SK-N-MC (cell line): ENCODE data around the gene PRKCB.

Experiments used
- DNase-seq: peaks from one replicate; pipeline ENCODE4 v3.0.0-alpha.2; 2011; ENCODE audit warnings: low read depth, low spot score
- H3K27ac ChIP-seq: fragments of 200-600 bp; sonication (generic); 2 replicates; pipeline ENCODE4 v1.5.1; 2016; ENCODE audit warnings: mixed run types
- H3K36me3 ChIP-seq: fragments of 200-600 bp; sonication (generic); 2 replicates; pipeline ENCODE4 v1.6.1; 2017; ENCODE audit warnings: antibody characterized with exemption, low read length, mixed read lengths; ENCODE audit not compliant: insufficient read depth
- H3K4me3 ChIP-seq: fragments of 200-600 bp; sonication (generic); 2 replicates; pipeline ENCODE4 v1.5.1; 2016
- H3K9ac ChIP-seq: fragments of 200-600 bp; sonication (generic); 2 replicates; pipeline ENCODE4 v1.8.0; 2017; ENCODE audit warnings: mixed run types, mixed read lengths; ENCODE audit not compliant: insufficient read length
- H3K9me3 ChIP-seq: fragments of 200-600 bp; sonication (generic); 2 replicates; pipeline ENCODE4 v1.6.1; 2017; ENCODE audit warnings: low read depth, mild to moderate bottlenecking, antibody characterized with exemption, low read length, moderate library complexity, mixed read lengths
- EZH2 ChIP-seq: fragments of 200-600 bp; sonication (generic); IDR thresholded peaks from one replicate; pipeline ENCODE4 v1.6.1; 2017; ENCODE audit warnings: antibody characterized with exemption
- FOXP2 ChIP-seq: optimal IDR thresholded peaks from 2 replicates; pipeline ENCODE3; 2011; ENCODE audit warnings: mild to moderate bottlenecking, moderate library complexity; ENCODE audit not compliant: insufficient read depth; ENCODE audit errors: extremely low read length, control extremely low read depth
- POLR2AphosphoS5 ChIP-seq: IDR thresholded peaks from 2 replicates; pipeline ENCODE4 v1.6.1; 2012; ENCODE audit warnings: mild to moderate bottlenecking, low read depth, low read length, borderline replicate concordance

Gene PRKCB

GRCh38 chr16:24208710-24209109 is 372.9 kb downstream of the PRKCB start:
- Histone ChIP-seq H3K4me3 (no peak overlapping the region), H3K36me3 (peaks cover 14% of the 10 kb centered on the region), H3K9ac (no peak overlapping the region), H3K27ac (no peak overlapping the region), H3K9me3 (no peaks in the 10 kb centered on the region)
- TF ChIP-seq POLR2AphosphoS5, result no peak
- no peak for TF ChIP-seq FOXP2
- TF ChIP-seq EZH2, result no peak
- no peak for DNase-seq

GRCh38 chr16:24214992-24215391 is 379.2 kb downstream of the PRKCB start:
- DNase-seq, result no peak
- Histone ChIP-seq H3K9ac (no peak overlapping the region), H3K4me3 (no peak overlapping the region), H3K27ac (no peak overlapping the region), H3K9me3 (no peaks in the 10 kb centered on the region), H3K36me3 (peaks cover 29% of the 10 kb centered on the region)
- TF ChIP-seq POLR2AphosphoS5 (no peak), EZH2 (no peak), FOXP2 (no peak)

- Histone ChIP-seq H3K4me3 (no peak overlapping the region), H3K36me3 (peaks cover 31% of the 10 kb centered on the region), H3K9me3 (no peaks in the 10 kb centered on the region), H3K9ac (no peak overlapping the region), H3K27ac (peak overlapping the region; percentile 37; the same call in 1 of the 2 replicates)
- no peak for TF ChIP-seq POLR2AphosphoS5
- TF ChIP-seq EZH2, result no peak
- no peak for TF ChIP-seq FOXP2
- DNase-seq, result no peak
Measured at GRCh38 chr16:24216961-24217360, 381.2 kb downstream of the PRKCB start.

- no peaks in the 10 kb centered on the region for H3K9me3 ChIP-seq
- TF ChIP-seq EZH2, result no peak
- no peak for TF ChIP-seq POLR2AphosphoS5
- TF ChIP-seq FOXP2, result no peak
- H3K4me3 ChIP-seq, result no peak overlapping the region
- H3K9ac ChIP-seq, result no peak overlapping the region
- H3K36me3 ChIP-seq, result peaks cover 31% of the 10 kb centered on the region
- H3K27ac ChIP-seq, result no peak overlapping the region
- DNase-seq, result no peak
Measured at GRCh38 chr16:24217461-24217860, 381.7 kb downstream of the PRKCB start.

- Histone ChIP-seq H3K9ac (no peak overlapping the region), H3K36me3 (peaks cover 30% of the 10 kb centered on the region), H3K4me3 (no peak overlapping the region), H3K27ac (no peak overlapping the region), H3K9me3 (no peaks in the 10 kb centered on the region)
- DNase-seq, result no peak
- TF ChIP-seq POLR2AphosphoS5, result no peak
- TF ChIP-seq EZH2, result no peak
- TF ChIP-seq FOXP2, result no peak
Measured at GRCh38 chr16:24218299-24218698, 382.5 kb downstream of the PRKCB start.

- no peak for DNase-seq
- Histone ChIP-seq H3K27ac (no peak overlapping the region), H3K36me3 (peaks cover 7% of the 10 kb centered on the region), H3K4me3 (no peak overlapping the region), H3K9ac (no peak overlapping the region), H3K9me3 (no peaks in the 10 kb centered on the region)
- TF ChIP-seq FOXP2 (no peak), EZH2 (no peak), POLR2AphosphoS5 (no peak)
Measured at GRCh38 chr16:24221219-24221618, 385.4 kb downstream of the PRKCB start.

- Histone ChIP-seq H3K4me3 (no peak overlapping the region), H3K36me3 (no peaks in the 10 kb centered on the region), H3K9ac (no peak overlapping the region), H3K27ac (no peak overlapping the region), H3K9me3 (no peaks in the 10 kb centered on the region)
- DNase-seq, result no peak
- TF ChIP-seq FOXP2 (no peak), EZH2 (no peak), POLR2AphosphoS5 (no peak)
Measured at GRCh38 chr16:24228514-24228913, 392.7 kb downstream of the PRKCB start.

- TF ChIP-seq EZH2 (no peak), POLR2AphosphoS5 (no peak)
- Histone ChIP-seq H3K9ac (no peak overlapping the region), H3K27ac (no peak overlapping the region), H3K4me3 (no peak overlapping the region), H3K36me3 (no peaks in the 10 kb centered on the region), H3K9me3 (no peaks in the 10 kb centered on the region)
- no peak for DNase-seq
Measured at GRCh38 chr16:24232936-24233335, 397.2 kb downstream of the PRKCB start.

GRCh38 chr16:24234737-24235136 is 399.0 kb downstream of the PRKCB start:
- DNase-seq, result no peak
- H3K9me3 ChIP-seq, result no peaks in the 10 kb centered on the region
- no peak overlapping the region for H3K4me3 ChIP-seq
- no peaks in the 10 kb centered on the region for H3K36me3 ChIP-seq
- H3K9ac ChIP-seq, result no peak overlapping the region
- TF ChIP-seq POLR2AphosphoS5 (no peak), FOXP2 (no peak), EZH2 (no peak)
- no peak overlapping the region for H3K27ac ChIP-seq
